Occipital lobe (tissue), 2 donors: ENCODE measurements around the gene RNF39. TPM values are rescaled to one million over a fixed set of nuclear protein-coding genes. Genes with fewer than 3 reads are reported as not detected.
A peak's percentile ranks its signal among the peaks of the same experiment; 100 is the strongest.

Experiments
- DNase-seq: peaks from one replicate; lab custom pipeline; 2025; lab: John Stamatoyannopoulos, UW
- total RNA-seq: library from RNA; depleted of rRNA; stranded (reverse); fragments of >200 nt; gene quantifications from one replicate; pipeline ENCODE4 v1.2.3, GENCODE V29; 2014

RNF39 gene
- total RNA-seq, 1 donor from 2014 or later = not detected

DNA sequence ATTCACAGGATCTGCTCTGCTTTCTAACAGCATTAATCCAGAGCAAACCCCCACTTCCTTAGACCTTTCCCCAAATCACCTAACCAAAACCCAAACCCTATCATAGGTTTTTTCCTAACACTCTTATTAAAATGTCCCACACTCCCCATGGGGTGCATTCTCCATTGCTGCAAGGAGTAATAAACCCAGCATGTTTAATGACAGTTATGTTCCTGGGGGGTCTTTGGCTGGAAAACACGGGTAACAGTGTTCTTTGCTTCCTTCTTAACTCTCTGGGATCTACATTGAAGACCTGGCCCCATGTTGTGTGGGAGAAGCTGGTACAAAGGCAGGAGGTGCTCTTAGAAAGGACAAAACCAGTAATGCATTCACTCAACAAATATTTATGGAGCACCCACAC, 21.3 kb upstream of the RNF39 start:
- no peak for DNase-seq

DNA sequence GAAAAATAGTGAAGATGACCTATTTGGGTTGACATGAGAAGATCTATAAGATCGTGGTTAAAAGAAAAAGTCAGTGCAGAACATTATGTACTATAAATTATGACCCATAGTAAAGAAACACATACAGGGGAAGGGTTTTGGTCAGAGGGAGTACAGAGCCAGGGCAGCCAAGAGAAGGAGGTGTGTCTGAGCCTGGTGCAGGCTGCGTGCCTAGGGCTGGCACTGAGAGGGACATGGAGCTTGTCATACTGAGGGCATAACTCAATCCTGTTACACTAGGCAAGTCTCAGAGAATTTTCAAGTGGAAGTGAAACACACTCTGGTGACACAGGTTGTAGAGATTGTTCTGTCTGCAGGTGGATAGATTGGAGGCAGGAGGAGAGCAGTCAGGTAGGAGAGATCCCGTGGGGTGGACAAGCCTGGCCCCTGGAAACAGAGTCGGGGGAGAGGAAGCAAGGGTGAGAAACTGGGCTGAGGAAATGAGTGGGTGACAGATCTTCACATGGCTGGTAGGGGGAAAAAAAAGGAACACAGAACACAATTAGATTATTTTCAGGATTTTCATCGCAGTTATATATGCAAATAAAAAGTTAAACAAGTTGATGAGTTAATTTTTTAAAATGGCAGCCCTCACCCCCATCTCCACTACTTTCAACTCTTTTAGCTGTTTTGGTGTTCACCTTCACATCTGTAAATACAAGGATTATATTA, 18.5 kb upstream of the RNF39 start:
- DNase-seq = no peak

DNA sequence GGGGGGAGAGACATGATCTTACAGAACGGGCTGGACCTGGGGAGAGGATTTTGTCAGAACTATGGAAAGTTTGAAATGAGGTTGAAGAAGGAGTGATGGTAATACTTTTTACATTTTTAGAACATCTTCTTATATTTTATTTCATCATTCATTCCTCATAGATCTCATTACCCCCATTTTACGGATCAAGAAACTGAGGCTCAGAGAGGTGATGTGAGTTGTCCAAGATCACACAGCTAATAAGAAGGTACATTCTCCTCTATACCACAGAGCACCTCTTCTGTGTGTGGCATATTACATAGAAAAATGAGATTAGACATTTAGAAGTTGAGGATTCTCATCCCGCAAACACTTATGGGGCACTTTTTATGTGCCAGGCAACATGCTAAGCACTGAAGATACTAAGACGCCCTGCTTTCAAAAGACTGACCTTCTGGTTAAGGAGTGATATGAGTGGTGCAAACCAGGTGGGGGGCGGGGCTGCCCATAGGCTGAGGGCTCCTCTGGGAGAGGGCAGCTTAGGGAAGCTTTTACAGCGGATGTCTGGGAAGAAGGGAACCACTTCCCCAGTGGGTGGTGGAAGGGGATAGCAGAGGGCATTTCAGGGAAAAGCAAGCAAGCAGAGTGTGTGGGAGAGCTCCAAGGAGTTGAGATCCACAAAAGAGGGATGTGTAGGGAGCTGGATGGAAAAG, 17.4 kb upstream of the RNF39 start:
- no peak for DNase-seq

DNA sequence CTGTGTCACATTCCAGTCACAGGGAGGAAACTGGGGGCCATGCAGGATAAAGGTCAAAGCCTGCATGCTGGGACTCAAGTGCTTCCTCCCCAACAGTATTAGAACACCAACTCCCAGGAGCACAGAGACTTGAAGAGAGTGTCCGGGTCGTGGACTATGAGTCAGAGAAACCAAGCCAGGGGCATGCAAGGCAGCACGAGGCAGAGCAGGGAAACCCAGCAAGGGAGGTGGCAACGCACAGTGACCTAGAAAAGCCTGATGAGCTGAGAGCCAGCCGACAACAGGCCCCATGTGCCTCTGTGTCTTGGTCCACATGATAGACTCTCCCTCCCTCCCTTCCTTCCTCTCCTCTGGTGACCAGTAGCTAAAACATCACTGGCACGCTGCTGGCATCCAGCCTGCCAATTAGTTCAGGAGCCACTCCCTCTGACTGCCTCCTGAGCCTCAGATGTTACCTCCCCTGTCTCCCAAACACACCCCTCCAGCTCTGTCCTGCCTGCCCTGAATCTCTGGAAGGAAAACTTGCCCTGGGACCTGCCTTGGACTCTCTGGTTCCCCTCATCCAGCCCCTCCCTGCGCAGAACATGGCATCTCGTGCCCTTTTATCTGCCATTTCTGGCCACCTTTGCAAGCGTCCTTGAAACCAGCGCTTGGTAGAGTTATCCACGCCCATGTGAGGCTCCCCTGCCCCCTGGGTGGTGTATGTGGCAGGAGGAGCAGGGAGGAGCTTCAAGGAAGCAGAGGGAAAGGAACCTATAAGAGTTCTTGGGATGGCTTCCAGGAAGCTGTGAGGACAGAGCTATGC, 16.2 kb upstream of the RNF39 start:
- no peak for DNase-seq

DNA sequence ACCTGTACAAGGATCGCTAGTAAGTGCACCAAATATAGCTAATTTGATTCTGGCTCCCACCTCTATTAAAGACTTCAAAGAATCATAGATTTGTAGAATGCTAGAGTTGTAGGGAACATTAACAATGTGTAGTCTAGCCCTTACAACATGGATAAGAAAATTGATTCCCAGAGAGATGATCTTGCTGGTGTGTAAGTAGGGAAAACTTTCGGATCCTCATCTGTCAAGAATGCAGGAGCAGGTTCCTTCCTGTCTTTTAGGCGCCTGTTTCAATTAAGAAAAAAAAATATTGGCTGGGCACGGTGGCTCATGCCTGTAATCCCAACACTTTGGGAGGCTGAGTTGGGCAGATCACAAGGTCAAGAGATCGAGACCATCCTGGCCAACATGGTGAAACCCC, 12.3 kb upstream of the RNF39 start:
- DNase-seq = no peak

DNA sequence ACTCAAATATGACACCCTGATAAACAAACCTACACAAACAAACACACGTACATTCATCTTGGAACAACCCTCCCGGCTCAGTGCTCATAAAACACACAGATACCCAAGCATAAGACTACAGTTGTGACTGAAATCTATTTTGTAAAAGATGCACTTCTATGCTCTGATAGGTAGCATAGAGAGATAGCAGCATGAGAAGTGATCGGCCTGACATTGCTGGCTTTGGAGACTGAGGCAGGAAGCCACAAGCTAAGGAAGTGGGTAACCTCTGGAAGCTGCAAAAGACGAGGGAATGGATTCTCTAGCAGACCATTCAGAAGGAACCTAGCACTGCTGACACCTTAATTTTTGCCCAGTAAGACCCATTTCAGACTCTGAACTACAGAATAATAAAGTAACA, 1.6 kb upstream of the RNF39 start:
- no peak for DNase-seq

DNA sequence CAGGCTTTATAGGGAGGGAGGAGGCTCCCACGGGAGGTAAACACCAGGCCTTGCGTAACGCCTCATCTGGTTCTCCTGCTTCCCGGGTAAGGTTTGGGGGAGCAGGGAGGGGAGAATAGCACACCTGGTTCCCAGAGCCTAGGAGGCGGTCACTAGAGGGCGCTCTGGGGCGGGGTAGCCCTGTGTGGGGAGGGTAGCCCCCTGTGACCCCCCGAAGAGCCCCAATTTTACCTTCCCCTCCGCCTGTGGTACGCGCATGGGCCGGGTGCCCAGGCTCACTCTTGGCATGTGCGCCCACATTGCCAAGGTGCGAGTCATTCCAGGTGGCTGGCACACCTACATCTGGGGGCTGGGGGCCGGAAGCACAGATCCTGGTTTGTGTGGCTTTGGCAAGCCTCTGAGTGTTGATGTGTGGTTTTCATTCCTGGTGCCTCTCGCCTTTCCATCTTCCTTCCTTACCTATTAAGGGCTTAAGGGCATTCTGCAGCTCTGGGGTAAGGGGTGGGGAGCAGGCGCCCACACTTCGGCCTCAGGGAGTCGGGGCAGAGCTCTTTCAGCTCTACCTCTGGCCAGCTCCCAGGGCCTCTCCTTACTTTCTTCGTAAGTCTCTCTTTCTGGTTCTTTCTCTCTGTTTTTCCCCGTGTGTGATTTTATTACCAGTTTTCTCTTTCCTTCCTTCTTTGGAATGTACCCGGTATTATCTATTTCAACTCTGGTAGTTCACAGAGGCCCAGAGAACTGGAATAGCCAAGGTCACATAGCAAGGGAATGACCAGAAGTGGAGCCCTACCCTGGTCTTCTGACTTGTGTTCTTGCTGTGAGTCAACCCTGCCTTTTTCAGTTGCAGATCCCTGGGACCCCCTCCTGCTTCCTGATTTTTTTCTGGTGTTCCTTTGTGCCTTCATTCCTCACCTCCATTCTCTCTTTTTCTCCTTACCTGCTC, 492 bp upstream of the RNF39 start:
- no peak for DNase-seq

DNA sequence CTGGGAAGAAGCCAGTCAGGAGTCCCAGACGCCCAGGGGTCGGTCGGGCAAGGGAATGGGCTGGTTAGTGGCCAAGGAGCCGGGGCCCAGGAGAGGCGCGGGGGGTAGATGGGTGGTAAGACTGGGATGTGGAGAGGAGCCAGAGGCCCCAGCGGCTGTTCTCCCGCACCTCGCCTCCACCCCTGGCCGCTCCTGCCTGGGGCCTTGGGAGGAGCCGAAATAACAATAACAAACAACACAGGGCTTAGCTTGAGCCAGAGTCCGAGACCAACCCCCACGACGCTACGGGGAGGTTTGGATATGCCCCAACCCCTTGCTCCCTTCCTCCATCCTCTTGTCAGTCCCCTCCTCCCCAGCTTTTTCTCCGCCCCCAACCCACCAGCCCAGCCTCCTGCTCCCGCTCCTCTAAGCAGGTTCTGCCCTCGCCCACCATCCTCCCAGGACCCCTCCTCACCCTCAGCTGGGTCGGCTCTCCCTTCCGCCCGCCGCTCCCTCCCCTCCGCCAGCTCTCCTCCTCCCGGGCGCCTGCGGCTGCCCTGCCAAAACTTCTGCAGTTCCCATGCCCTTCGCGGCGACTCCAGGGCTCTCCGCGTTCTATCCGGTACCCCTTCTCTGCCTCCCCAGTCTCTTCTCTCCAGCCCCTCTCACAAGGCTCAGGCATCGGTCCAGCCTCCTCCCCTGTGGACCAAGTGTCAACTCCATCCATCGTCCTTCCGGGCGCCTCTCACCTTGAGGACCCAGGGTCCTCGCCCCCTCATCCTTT, 1.1 kb downstream of the RNF39 start:
- no peak for DNase-seq

DNA sequence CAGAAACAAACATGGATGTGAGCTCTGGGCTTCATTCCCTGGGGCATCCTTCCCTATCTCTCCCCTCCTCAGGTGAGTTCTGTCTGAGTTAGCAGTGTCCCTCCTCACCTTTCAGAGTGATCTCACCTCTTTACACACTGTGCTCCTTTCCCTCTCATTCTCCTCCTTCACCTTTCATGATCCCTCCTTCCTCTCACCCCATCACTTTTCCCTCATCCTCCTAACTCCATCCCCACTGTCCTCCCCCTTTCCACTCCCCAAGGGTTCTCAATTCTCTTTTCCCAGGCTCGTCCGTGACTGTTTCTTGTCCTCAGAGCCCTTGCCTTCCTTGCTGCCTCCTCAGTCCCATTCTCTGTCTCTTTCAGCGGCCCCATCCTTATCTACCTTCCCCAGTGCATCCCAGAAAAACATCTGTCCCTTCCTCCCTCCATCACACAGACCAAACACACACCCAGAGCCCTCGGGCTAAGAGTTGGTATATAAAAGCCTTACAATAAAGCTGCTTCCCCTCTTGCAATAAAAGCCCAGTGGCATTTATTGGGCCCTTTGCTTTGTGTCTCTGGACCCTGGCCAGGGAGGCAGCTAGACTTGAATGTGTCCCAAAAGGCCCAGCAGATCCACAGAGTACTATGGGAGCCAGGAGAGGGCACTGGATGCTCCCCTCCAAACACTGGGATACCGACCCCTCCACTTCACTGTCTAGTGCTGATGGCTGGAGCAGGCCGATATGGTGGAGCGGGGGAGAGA, 1.9 kb downstream of the RNF39 start:
- DNase-seq = no peak

DNA sequence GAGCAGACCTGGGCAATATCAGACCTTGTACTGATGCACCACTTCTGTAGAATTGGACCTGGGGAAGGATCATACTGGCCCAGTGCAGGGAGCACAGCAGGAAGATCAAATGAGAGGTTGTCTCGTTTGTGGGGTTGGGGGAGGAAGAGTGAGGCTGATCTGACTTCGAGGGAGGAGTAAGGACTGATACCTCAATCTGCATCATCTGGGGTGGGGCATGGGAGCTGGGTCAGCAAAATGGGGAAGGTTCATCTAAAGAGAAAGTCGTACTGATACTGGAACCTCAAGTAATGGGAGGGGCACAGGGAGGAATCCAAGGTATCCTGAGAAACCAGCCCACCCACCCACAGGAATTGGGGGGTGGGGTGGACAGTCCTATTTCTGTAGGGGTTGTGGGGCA, 3.7 kb downstream of the RNF39 start:
- no peak for DNase-seq

DNA sequence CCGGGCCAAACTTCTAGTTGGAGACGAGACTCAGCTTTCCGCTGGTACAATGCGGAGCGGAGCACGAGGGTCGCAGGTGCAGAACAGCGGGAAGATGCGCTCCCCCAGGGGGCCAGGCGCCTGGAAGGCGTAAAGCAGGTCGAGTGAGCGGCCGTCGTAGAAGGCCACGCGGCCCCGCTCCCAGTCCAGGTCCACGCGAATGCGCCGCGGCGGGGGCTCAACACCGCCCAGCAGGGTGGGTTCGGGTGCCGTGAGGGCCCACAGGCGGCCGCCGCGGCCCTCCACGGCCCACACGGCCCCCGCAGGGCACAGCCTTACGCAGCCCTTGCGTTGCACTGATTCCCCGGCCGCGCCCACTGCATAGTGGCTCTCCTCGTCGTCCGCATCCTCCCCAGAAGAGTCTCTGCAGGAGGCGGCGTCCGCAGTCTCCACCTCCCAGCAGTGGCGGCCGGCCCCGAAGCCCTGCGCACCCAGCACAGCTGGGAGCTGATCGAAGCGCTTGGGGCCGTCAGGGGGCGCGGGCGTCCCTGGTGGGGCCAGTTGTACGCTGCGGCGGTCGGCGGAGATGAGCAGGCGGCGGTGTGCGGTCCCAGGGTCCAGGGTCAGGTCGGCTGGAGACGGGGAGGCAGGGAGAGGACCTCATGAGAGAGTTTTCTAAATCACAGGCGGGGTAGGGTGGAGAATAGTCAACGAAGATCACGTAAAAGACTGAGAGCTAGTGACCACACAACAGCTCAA, 4.3 kb downstream of the RNF39 start:
- no peak for DNase-seq

DNA sequence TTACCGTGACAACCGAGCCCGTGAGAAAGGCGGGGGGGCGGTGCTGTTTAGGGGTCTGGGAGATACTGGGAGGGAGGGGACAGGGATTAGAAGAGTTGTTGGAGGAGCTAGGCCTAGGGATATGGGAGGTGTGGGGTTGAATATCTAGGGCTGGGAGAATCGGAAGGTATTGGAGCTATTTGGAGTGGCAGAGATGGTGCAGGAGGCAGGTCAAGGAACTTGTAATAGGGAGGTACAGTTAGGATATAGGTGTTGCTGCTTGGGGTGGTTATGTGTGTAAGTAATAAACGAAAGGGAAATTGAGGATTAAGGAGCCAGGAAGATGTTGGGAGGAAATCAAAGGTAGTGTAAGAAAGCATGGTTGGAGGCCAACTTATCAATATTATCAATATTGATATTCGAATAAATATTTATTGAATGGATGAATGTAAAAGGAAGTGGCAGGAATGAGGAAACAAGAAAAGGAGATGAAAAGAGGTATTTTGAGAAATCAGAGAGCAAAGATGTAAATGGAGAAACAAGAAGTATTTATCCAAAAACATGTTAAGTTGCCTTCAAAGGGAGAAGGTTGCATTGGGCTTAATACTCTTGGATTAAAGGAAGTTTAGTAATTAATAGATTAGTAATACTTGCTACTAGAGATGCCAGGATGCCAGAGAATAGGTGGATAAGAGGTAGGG, 8.0 kb downstream of the RNF39 start:
- no peak for DNase-seq

DNA sequence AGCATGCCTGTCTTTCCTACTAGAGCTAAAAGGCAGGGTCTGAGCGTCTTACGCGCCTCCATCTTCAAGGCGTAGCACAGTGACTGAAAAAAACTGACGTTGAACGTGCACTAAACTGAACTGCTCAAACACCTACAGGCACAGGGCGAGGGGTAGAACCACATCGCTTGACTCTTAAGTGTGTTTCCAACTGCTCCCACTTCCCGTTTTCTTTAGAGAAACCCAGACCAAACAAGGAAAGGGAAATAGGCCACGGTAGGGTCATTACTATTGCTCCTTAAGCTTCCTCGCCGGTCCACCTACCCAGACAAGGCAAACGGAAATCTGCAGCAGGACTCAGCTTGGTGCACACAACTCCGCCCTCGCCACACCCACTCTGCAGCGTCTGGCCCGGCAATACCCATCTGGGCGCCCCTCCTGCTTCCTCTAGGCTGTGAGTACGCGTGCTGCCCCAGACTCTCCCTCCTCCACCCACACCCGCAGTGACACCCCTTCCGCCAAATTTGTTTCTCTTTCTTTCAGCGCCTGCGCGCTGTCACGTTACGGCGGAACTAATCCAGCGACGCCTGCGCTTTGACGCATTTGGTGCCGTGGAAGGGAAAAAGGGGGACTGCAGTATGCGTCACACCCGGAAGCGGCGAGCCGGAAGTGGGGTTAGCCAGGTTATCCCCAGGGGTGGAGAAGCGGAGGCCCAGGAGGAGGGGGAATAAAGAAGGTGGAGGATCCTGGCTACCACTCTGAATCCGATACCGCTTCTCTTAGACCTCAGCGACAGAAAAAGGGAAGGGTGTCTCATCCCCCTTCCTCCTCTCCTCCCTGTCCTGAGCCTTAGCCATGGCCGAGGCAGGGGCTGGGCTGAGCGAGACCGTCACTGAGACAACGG, 8.8 kb downstream of the RNF39 start, which contains the start of gene PPP1R11:
Gene PPP1R11 (plus strand): TSS at position 622 of the 883 bp plus-strand sequence. CDS start 213 bp downstream, at position 835.
- DNase-seq = peak; percentile 97

DNA sequence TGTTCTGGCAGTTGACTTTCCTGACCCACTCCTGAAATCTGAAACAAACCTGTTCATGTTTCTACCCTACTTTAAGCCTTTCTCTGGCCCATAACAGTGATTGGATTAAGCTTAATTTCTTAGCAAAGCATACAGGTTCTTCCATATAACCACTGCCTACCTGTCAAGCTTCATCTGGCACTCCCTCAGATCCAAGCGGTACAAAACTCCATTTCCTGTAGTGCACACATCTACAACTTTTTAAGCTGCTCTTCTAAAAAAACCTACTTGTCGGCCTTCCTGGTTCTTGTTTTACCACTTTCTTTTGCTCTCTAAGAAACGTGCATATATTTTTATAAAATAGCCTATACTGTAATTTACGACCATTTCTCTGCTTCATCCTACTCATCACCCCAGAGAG, 9.5 kb downstream of the RNF39 start:
- no peak for DNase-seq

DNA sequence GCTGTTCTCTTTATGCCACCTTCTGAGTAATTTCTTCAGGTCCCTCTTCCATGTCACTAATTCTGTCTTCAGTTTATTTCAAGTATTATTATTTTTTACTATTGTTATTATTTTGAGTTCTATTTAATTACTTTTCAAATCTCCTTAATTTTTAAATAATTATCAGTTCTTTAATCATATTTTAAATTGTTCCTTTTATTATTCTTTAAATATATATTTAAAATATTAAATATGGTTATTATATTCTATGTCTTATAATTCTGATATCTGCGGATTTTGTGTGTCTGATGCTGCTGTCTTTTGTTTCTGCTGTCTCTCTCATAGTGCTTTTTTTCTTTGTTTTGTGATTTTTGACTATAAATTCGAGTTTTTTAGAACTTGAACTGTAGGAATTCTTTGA, 12.3 kb downstream of the RNF39 start:
- no peak for DNase-seq

DNA sequence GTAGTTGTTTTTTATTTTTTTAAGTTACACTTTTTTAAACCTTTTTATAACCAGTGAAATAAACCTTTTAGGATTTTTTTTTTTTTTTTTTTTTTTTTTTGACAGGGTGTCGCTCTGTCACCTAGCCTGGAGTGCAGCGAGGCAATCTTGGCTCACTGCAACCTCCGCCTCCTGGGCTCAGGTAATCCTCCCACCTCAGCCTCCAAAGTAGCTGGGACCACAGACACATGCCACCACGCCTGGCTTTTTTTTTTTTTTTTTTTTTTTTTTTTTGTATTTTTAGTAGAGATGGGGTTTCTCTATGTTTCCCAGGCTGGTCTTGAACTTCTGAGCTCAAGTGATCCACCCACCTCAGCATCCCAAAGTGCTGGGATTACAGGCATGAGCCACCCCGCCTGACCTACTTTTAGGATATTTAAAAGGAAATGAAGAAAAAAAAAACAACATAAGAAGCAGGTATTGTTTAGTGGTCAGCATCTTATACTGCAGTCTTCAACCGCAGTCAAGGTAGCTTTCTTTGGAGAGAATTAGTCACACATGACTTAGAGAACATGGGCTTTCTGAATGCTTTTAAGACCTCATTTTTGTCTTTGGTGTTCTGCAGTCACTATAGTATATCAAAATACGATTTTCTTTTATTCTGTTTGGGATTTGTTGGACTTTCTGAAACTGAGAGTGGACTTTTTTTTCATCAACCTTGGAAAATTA, 12.9 kb downstream of the RNF39 start:
- DNase-seq = no peak
